Measurements from ENCODE around the gene ADAMTS3.

ADAMTS3 gene

DNA sequence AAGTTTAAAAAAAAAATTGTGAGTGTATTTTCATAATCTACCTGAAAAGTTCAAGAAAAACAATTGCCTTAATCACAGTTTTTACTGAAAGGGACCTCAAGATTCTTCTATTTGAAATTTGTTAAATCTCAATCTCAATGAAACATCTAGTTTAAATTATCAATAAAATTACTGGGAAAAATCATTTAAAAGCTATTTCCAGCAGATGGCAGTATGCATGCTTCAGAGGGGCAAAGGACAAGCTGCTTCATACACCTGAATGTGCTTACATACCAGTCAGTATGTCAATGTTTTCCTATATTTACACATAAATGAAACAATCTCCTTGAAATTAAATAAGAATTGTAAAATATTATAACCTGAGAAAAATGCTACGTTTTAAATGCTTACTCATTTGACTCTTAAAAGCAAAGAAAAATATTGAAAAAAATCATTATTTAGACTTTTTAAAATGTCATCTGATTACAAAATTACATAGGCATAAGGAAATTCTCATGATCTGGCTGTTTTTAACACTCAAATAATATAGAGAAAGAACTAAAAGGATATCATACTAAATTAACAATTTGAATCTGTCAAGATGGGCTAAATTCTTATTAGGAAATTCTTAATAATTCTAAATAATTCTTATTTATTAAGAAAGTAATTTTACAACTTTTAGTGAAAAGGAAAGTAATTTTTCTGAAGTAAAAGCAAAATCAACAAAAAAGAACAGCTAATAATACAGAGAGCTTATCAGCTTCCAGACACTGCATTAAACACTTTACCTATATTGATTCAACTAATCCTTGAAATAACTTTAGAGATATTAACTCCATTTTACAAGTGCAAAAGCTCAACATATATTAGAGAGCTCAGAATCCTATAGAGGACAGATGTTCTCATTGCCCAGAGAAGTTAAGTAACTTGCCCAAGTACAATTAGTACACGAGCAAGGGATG, 242.1 kb downstream of the ADAMTS3 start:
- DNase-seq, result no peak

DNA sequence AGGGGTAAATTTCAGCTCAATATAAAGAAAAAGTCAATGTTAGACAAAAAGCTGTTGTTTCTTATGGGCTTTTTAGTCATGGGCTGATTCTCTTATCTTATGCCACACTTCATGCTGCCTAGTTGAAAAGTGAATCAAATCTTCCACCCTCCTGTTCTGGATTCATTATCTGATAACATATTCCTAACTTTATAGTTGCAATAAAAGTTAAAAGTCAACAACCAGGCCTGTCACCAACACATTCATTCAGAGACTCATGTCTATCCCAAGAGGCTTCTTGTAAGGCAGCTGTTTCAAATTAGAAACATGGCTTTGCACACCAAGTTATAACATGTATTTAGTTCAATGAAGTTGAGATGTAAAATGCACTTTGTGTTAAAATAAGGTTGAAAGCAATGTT, 243.8 kb downstream of the ADAMTS3 start:
- DNase-seq, result no peak

DNA sequence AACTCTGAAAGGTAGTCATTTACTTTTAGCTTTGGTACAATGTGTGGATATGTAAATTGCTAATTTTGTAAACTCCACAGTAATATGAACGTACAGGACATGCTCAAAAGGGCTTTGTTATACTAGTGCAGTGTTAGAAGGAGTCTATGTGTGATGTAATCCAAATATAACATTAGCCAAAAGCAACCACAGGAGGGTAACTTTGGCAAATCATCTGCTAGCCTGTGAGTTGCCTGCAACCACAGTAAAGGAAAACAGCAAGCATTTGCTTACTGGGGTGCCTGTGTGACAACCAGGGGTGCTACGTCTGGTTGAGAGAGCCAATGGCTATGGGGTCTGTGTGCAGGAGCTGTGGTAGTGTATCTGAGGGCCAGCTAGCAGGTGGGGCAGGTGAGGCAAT, 245.8 kb downstream of the ADAMTS3 start:
- DNase-seq, result no peak

DNA sequence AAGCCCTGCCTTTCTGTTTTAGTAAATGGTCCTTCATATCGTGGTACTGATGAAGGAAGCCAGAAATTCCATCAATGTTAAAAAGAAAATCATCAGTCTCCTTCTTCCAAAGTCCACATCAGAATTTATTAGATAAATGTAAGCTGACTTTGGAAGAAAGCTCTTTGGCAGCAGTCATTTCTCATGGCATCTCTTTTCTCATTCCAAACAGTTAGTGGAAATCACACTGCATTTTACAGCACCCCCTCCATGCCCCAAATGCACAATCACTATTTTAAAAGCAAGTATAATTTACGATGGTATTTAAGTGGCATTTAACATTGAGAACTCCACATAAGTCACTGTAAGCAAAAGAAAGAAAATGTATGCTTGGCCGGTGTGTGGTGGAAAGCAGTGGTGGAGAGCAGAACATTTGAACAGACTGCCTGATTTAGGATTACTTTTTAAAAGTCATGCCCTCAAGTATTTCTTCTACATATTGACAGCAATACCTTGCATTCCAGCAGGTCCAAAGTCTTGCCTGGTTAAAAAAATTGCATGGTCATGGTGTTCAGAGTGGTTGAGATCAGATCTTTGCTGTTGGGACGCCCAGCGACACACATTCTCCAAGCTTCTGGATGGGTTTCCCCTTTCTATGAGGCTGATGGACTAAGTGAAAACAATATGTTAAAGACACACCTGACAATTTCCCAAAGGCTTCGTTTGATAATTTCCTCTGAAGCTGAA, 248.6 kb downstream of the ADAMTS3 start:
- DNase-seq, result no peak

DNA sequence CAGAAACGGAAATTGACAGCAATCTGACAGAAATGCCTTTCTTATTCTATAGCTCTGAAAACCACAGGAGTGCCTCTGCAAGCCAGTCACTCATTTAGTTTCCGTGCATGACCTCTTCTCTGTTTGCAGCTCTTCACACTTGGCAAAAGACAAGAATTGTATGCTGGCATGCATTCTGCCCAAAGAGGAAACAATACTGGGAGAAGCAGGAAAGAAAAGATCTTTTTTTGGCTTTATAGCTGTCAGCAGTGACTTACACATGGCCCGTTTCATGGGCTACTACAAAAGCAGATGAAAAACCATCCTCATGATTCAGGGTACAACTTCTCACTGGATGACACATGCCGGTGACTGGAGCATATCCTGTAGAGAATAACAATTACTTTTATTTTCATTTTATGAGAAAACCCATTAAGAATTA, 249.4 kb downstream of the ADAMTS3 start:
- no peak for DNase-seq

DNA sequence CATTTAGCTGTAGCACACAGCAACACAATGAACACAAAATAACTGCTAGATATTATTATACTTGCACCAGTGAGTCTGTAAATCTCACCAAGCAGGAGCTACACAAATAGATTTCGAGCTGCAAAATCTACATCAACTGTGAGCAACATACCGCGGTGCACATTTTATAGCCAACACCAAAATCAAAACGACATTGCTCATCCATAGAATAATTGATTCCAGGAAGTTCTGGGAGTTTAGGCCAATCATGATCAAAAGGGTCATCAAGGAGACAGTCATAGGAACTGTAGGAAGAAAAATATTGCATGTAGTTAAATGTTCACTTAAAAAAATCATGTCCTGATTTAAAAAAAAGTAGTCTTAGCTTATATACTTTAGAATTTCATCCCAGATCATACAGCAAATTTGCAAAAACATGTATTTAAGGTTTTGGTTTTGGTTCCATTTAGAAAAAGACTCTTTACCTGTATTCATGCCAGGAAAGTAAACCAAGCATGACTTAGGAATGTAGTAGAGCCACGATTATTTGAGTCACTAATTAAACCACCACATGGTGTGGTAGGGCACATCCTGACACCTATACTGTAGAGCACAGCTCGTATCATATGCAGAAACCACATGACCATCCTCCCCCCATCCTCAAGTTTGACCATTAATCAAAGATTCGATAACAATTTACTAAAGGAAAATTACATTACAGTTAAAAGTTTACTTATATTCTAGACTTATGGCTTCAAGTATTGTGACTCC, 250.4 kb downstream of the ADAMTS3 start:
- DNase-seq, result no peak

DNA sequence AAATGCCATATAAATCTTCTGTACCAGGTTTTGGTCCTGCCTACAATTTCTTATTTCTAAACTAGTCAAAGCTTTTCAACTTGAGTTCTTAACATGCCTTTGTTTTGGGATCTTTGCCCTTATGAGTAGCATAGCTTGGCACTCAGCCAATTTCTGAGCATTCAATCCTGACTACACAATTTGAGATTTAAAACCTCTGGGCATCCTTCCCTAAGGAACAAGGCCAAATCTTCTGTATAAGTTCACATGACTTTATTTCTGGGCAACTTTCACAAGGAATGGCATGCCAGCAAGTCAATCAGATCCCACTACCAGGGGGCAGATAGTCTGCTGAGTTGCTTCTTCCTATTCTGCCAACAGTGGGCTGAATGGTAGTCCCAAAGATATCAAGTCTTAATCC, 254.2 kb downstream of the ADAMTS3 start:
- no peak for DNase-seq

DNA sequence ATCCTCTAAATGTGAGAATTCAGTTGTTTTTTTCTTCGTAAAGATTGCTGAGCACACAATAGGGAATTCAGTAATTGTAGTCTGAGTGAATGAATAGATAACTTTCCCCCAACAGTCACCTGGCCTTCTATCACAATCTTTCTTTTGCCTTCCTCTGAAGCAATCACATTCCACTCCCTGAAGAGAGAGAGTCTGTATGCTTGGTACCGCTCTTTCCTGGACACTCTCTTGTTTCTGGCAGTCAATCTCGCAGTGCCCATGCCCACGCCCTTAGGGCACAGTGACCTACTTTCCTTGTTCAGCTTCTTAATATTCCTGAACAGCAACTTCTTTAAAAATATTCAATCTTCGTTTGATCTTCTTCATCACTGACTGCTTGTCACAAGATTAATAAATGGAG, 255.9 kb downstream of the ADAMTS3 start:
- no peak for DNase-seq

DNA sequence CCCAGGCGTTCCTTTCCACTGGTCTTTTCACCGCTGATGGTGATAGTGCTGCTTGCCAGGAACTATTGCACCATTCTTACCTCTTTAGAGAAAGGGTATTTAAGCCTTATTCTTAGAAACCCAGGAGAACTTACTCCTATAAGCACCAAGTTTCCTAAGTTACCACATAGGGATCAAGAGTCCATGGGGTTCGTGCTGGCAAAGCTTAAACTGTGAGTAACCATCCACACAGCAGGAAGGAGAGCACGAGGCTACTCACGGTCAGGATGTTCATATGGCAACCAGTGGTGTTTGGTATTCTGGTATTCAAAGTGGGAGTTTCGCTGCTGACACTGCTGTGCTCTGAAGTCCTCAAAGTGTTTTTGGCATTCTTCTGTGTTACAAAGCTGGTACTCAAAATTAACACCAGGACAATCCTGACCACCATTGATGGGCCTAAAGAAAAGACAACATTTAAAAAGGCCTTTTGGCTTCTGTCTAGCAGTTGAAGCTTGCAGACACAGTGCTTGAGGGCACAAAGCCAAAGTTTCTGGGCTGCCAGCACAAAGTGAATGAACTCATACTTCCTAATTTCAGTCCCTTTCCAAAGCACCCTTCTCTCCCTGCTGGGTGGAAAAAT, 256.9 kb downstream of the ADAMTS3 start:
- no peak for DNase-seq

DNA sequence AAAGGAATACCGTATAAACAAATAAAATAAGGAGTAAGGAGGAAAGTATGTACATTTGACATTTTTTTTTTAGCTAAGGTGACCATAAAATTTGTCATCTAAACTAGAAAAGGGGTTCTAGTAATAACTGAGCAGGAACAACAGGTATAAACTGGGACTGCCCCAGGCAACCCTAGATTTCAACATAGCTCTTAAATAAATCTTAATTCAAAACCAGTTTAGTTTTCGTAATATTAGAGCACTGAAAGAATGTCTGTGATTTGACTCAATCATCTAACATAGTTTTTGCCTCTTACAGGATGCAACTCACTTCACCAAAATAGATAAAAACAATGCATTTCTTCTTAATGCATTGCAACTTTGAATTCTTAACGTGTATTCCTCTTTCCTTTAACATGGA, 257.7 kb downstream of the ADAMTS3 start:
- no peak for DNase-seq

DNA sequence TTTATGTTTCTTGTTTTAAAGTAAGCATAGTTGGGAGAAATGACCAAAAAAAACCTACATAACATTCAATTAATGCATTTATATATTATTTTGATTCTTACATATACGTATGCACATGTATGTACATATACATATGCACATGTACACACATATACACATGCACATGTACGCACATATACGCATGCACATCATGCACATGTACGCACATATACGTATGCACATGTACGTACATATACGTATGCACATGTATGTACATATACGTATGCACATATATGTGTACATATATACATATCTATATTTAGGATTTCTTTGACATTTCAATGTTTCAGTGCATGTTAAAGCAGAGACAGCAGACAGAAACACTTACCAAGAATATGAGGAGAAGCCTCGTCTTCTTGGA, 263.4 kb downstream of the ADAMTS3 start:
- no peak for DNase-seq

DNA sequence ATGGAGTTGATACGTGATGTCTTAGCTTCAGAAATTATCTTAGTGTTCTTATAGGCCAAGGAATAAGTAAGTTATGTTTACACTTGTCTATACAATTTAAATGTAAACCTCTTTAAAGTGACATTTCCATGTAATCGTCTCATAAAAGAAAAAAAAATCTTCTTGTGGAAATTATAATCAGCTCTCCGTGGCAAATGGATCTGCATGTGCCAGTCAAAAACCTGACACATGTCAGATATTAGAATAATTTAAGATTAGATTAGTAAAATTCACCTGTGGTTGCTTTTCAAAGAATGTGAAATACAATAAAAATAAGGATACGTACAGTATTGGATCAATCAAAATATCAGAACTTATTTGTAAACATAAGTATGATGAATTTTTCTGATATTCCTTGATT, 263.9 kb downstream of the ADAMTS3 start:
- no peak for DNase-seq

DNA sequence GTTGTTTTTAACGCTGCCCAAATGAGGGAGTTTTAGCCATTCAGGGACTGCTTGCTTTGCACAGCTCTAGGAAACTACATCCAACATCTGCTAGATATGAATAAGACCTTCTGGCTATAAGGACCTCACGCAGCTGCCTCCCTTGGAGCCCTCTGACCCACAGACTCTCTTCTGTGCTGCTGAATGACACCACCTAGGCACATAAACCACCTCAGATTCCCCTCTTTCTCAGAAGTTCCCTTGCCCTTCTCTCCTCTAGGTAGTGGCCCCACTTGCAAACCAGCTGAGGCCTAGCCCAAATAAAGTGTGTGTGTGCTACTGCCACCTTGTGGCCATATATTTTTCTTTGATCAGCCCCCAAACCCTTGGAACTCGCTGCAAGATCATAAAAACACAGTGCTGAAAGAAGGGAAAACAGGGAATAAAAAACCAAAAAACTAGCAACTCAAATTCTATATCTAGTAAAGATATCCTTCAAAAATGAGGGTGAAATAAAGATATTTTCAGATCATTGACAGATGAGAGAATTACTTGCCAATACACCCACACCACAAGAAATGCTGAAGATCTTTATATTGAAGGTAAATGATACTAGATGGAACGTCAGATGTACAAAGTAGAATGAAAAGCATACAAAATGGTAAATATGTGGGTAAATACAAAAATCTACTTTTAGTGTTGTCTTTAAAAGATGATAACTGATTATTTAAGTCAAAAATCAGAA, 265.9 kb downstream of the ADAMTS3 start:
- peak; percentile 19 to 32 for DNase-seq

DNA sequence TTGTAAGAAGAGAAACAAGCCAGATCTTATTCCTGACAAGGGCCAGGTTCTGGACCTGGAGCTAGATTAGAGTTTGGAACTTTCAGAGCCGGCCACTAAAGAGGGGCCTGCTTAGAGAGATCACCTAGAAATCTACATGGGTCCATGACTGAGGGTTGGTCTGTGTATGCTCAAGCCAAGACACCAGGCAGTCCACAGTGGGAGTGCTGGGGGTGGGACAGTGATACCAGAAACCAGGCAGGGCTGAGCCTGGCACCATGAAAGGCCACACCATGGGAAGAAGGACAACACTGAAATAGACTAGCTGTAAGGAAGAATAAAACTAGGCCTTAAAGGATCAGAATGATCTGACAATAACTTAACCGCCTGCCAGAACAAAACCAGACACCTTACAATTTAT, 267.3 kb downstream of the ADAMTS3 start:
- DNase-seq, result no peak

DNA sequence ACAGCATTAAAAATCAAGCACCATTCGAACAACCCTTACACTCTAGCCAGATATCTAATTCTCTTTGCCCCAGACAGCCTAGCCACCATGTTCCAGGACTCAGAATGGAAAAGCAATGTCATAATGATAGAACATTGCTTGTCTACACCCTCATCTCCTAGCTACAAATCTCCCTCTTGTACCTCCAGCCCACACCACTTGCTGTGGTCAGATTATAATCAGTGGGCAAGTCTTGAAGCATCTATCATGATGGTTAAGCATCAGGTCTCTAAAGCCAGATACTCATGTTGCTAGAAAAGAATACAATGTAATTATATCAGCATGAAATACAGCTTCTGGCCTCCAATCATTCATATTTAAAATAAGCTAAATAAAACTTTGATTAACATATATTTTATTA, 268.9 kb downstream of the ADAMTS3 start:
- DNase-seq, result no peak

DNA sequence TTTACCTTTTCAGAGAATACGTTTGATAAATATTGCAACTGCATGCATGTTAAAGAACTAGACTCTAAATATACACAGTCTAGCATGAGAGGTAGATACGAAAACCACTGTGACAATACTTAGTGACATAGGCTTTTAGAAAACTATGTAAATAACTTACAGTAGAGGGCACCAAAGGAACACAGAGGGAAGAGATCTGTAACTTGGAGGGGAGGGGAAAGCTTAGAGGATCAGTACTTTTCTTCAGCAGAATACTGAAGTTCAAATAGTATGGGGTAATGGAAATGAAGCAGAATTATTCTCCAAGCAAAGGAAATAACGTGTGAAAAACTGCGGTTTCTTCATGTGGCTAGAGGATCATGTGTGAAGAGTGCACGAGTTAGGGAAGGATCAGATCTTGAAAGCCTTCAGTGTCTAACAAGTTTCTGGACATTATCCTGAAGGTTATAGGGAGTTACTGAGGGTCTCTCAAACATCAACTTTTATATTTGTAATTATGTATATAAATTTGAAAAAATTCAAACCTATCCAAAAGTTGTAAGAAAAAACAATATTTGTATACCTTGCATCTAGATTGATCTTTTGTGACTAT, 273.0 kb downstream of the ADAMTS3 start:
- DNase-seq, result no peak

DNA sequence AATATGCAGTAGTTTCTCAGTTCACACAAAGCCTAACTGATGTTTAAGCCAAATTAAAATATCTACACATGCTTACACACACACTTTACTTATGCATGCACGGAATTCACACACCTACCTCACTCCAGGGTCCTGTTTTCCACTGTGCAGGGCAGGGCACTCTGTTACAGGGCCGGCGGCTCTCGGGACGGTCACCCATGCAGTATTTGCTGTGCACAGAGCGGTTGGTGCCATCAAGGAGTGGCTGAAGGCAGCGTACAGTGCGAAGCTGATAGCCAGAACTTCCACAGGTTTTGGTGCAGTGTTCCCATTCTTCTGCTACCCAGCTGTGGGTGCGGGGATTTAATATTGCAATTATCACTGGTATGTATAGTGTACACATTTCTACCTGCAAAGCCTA, 278.3 kb downstream of the ADAMTS3 start:
- DNase-seq, result no peak

DNA sequence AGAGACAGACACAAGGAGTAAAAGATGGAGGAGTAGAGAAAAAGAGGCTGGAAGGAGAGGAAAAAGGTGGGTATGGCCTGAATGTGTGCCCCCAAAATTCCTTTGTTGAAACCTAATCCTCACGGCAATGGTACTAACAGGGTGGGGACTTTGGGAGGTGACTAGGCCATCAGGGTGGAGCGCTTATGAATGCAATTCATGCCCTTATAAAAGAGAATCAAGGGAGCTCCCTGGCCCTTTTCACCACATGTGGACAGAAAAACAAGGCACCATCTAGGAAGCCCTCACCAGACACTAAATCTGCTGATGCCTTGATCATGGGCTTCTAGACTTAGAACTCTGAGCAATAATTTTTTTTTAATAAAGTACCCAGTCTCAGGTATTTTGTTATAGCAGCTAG, 282.1 kb downstream of the ADAMTS3 start:
- DNase-seq, result no peak

DNA sequence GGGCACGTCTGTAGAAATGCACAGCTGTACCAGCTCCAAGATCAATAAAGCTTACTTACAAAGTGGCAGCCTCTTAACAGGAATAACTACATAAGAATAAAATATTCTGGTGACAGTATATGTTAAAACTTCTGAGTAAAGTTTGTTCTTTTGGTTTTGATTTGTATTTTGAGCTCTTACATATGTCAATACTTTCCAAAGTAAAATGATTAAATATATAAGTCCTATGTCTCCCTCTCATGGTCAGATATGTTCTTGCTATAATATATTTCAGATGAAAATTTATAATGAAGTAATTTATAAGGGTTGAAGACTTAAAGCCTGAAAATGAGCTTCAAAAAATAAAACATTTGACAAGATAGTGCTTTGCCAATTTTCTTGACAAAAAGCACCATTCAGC, 282.8 kb downstream of the ADAMTS3 start:
- no peak for DNase-seq

DNA sequence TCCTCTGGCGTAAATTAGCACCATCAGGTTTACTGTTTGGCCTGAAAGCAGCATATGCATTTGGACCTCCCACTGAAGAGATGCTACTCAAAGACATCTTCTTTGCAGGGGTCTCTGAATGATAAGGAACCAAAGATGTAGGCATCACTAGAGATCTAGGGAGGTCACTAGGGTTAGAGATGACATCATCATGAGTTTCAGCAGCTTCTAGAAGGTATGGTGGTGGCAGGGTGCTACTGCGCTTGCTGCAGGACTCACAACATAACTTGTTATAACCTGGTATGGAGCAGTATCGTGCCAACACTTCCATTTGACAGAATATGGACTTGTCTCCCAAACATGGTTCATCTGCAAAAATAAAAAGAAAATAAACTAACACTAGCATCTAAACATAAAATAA, 285.7 kb downstream of the ADAMTS3 start:
- no peak for DNase-seq

DNA sequence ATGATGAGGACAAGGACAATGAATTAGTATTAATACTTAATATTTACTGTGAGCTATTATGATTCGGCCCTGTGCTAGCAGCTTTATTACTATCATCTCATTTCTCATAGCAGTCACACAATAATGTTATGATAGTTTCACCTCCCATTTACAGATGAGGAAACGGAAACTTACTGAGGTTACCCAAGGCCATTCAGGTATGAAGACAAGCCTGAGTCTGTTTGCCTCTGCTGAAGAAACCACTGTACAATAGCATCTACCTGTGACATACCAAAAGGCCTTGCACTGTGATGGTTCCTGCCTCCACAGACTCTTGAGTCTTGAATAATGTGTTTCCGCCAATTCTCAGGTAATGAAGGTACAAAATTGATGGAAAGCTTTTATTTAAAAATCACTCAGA, 288.8 kb downstream of the ADAMTS3 start:
- no peak for DNase-seq

DNA sequence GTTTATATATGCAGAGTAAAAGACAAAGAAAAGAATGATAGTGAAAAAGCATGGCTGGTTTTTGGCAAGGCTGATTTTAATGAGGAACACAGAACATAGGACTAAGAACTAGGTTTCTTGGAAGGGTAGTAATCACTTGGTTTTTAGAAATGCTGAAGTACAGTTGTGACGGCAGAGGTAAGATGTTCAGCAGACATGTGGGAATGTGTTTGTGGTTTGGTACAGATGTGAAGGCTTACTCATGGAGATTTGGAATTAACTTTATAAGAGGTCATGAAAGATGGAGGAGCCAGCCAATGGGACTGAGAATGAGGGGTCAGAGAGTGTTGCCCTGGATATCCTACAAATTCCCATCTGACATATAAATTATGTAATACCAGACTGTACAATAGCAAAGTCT, 293.6 kb downstream of the ADAMTS3 start:
- no peak for DNase-seq

Data from NCI-H187 (cell line).